Stromal cell of bone marrow (primary cell): ENCODE results near the gene FETUB.

ENCODE experiments used
- DNase-seq: peaks from one replicate; pipeline ENCODE4 v3.0.0-alpha.2; 2012; ENCODE audit warnings: low read depth

FETUB gene, protein sequence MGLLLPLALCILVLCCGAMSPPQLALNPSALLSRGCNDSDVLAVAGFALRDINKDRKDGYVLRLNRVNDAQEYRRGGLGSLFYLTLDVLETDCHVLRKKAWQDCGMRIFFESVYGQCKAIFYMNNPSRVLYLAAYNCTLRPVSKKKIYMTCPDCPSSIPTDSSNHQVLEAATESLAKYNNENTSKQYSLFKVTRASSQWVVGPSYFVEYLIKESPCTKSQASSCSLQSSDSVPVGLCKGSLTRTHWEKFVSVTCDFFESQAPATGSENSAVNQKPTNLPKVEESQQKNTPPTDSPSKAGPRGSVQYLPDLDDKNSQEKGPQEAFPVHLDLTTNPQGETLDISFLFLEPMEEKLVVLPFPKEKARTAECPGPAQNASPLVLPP

GRCh38 chr3:186639778-186640472 is at the start of gene FETUB:
TSS of gene FETUB (plus strand) at chr3:186640399. CDS start at chr3:186640461, 62 bp downstream.
- DNase-seq: no peak

- DNase-seq: no peak
Observed at GRCh38 chr3:186590580-186591295, 49.5 kb upstream of the FETUB start.

- DNase-seq: no peak
Observed at GRCh38 chr3:186592682-186593081, 47.5 kb upstream of the FETUB start.

DNA sequence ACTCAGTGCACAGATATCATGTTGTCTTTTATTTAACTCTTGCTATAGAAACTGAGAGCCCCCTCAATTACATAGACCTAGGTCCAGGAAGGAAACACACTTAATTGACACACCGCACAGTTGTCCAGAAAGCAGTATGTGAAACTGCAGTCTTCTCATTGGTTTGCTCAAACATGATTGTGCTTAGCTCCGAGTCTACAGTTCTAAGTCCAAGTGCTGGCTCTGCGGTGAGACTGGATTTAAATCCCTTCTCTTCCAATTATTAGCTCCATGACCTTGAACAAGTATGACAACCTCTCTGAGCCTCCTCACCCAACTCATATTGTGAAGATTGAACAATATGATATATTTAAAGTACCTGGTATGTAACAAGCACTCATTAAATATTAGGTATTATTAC is 46.3 kb upstream of the FETUB start:
- DNase-seq: no peak

GRCh38 chr3:186594591-186595113 is 45.5 kb upstream of the FETUB start:
- DNase-seq: no peak

DNA sequence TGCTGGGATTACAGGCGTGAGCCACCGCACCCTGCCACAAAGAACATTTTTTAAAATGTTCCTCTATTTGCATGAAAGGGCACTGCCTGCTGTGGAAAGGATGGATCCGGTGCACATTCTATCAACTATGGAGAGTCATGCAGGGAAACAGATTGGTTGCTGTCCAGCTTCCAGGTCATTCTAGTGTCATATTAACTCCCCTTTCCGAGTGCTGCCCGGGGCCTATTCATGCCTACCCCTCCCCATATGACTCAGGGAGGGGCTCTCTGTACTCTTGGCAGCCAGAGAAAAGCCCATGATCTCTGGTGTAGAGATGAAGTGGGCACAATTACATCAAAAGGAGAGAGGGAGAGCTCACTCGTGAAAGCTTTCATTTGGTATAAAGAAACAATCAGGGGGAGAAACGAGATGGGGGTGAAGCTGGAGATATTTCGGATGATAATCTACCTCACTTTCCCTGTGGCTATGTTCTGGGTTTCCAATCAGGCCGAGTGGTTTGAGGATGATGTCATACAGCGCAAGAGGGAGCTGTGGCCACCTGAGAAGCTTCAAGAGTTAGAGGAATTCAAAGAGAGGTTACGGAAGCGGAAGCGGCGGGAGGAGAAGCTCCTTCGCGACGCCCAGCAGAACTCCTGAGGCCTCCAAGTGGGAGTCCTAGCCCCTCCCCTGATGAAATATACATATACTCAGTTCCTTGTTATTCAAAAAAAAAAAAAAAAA is 43.5 kb upstream of the FETUB start:
- no peak for DNase-seq

DNA sequence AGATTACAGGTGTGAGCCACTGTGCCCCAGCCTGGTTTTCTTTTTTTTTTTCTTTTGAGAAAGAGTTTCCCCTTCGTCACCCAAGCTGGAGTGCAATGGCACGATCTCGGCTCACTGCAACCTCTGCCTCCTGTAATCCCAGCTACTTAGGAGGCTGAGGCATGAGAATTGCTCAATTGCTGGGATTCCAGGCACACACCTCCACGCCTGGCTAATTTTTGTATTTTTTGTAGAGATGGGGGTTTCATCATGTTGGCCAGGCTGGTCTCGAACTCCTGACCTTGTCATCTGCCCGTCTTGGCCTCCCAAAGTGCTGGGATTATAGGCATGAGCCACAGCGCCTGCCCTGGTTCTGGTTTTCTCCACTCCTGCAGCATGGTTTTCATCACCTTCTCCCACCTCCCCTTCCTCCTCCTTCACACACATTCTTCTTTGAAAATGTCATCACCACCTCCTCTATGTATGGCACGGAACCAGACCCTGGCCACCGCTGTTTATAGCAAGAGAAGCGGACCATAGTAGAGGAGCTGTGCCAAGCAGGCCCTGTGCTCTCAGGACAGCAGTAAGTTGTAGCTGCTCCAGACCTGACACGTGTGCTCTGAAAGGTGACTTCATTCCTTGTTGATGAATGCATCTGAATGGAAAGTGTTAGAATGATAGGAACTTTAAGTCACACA is 42.0 kb upstream of the FETUB start:
- DNase-seq: no peak

DNA sequence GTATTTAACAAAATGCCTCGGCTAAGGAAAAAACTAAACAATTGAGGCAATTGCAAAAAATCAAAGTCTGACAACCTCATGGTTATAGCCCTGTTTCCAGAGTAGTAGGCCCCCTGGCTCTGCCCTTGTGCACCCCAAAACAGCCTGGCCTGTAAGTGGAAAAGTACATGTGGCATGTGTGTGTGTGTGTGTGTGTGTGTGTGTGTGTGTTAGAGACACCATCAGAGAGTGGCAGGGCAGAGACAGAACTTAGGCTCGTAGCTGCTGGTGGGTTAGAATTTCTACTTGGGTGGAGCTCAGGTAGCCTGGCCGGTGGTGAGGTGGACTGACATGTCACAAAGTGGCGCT is 41.4 kb upstream of the FETUB start:
- DNase-seq: no peak

DNA sequence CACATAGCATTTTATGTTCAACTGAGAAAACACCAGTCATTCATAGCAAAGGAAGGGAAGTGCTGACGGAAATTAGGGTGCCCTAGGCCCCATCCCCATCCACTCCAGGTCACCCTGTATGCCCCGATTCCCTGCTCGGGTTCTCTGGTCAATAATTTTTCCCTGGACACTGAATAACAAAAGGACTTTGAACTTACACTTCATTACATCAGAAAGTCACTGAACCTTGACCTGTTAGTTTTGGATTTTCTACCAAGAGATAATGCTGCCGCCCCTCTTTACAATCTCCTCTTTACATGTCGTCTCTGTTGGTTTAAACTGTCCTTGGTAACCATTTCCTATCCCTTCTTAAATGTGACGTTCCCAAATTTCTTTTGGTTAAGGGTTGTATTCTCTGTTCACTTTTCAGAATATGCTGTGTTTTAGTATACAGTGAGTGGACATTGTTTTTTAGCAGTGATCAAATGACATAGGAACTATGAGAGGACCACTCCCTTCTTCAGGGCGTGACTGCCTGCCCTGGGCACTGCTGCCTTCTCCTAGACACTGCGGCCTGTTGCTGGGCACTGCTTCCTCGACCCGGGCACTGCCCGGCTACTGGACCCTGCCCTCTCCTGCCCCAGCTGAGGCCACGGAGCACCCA is 40.9 kb upstream of the FETUB start:
- DNase-seq: no peak

DNA sequence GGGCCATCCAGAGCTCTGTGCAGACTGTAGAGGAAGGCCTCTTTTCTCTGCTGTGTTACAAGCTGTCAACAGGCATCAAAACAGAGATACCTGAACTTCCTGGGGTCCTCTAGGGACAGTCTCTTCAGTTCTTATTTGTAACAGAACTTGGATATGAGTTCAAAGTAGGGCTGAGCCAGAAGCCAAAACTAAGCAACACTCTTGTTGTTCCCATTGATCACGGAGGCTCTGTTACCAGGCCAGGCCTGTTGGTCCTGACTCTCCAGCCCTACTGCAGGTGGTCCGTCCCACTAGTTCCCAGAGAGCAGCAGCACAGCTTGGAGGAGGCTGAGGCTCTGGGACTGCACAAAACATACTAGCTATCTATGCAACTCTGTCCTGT is 40.4 kb upstream of the FETUB start:
- DNase-seq: no peak

DNA sequence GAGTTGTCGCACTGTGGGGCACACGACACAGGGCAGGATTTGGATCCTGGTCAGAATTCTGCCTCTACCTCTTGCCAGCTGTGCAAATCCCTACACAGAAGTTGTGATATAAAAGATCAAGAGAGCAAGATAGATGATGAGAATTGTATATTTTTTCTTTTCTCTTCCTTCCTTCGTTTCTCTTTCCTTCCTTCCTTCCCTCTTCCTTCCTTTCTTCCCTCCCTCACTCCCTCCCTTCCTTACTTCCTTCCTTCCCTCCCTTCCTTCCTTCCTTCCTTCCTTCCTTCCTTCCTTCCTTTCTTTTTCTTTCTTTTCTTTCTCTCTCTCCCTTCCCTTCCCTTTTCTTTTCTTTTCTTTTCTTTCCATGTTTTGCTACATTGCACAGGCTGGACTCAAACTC is 39.3 kb upstream of the FETUB start:
- DNase-seq: no peak

- DNase-seq: no peak
Observed at GRCh38 chr3:186603159-186603558, 37.0 kb upstream of the FETUB start.

- no peak for DNase-seq
Observed at GRCh38 chr3:186605078-186605477, 35.1 kb upstream of the FETUB start.

DNA sequence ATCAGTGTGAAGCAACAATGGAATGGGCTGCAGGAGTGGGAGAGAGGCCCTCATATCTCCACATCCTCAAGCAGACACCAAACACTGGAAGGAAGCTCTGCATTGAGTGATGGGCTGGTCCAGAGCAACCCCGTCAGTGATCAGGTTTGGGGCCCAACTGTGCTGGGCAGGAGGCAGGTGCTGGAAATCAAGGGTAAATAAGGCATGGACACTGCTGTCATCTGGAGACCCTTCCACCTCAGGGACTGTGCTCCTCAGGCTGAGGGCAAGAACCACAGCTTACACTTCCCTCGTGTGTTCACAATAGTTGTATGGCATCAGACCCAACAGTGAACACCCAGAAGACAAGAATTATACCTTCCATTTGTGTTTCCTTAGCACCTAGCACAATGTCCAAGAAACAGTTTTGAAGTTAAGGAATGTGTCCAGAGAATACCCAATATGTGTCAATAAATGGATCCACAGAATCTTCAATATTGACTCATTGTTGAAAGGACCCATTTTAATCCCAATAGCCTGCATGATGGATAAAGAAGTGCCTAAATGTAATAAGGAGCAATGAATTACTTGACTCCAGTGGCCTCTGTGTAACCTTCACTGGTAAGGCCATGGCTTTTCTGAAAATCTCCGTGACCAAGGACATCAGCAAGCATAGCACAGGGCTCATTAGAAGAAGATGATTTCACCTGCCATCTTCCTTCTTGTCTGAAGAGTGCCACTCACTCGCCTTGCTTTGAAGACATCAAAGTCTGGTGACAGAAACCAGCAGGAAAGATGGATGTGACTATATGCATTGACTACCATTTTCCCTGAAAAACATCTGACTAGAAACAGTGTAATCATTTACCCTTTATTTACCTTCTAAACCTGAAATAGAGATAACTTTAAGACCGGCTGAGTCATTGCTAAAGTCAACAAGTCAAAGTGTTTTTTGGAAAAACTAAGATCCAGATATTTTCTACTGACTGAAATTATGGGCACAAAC is 34.3 kb upstream of the FETUB start:
- DNase-seq: no peak

- DNase-seq: no peak
Observed at GRCh38 chr3:186608624-186609215, 31.5 kb upstream of the FETUB start.

DNA sequence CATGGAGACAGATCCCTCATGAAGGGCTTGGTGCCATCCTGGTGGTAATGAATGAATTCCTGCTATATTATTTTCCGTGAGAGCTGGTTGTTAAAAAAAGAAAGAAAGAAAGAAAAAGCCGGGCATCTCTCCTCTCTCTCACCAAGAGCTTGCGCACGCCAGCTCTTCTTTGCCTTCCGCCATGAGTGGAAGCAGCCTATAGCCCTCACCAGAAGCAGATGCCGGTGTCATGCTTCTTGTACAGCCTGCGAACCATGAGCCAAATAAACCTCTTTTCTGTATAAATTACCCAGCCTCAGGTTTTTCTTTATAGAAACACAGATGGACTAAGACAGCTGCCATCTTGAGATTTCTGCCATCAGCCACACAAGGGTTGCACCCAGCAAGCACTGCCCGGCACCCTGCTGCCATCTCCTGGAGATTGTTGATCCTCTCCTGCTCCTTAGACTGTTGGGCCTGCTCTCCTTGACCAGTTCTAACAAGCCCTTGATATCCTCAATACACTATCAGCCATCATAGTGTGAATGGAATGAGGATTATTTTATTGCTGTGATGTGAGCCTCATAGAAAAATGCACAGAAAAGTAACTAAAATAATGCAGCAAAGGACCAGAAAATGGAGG is 30.8 kb upstream of the FETUB start:
- DNase-seq: no peak

GRCh38 chr3:186612065-186612464 is 28.1 kb upstream of the FETUB start:
- no peak for DNase-seq

DNA sequence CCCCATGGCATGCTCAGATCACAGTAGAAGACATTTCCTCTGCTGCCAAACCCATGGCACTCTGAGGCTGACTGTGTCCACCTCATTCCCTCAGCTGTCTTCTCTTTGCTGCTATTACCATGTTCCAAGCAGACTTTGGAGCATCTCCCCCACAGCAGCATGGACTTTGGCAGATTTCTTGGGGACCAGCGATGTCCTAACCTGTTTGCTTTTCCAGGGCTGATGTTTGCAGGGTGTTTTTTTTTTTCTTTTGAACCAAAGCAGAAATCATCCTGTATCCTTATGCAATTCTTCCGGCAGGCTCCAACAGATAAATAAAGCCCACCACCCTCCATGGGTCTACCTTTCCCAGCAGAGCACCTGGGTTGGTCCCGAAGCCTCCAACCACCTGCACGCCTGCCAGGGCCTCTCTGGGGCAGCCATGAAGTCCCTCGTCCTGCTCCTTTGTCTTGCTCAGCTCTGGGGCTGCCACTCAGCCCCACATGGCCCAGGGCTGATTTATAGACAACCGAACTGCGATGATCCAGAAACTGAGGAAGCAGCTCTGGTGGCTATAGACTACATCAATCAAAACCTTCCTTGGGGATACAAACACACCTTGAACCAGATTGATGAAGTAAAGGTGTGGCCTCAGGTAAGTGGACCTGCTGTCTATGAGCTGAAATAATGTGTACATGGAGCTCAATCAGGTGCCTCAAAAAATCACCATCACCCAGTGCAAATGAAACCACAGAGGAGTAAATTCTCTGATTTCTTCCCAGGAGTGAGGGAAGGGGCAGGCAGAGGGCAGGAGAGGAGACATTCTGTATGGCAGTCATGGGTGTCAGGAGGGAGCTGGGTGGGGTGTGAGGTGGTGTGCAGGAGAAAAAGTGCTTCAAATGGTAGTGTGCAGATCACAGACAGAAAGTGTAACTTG is 27.2 kb upstream of the FETUB start, which contains the start of gene AHSG:
AHSG (plus strand) TSS at position 340 of the 916 bp plus-strand sequence; CDS start at position 422, 82 bp downstream.
- no peak for DNase-seq
